GM23338 (cell line): Measurements from ENCODE around the gene RTF1. TPM values are rescaled to one million over a fixed set of nuclear protein-coding genes. Genes with fewer than 3 reads are reported as not detected.

Source experiments
- ATAC-seq: fragments of 200-7000 bp; cut with Tn5 transposase; 3 replicates; pipeline ENCODE4 v1.9.1; 2020
- DNase-seq: peaks from one replicate; pipeline ENCODE4 v3.0.0-alpha.2; 2015; ENCODE audit warnings: low spot score
- H2AFZ ChIP-seq: fragments of 200-600 bp; sonication (generic); 2 replicates; pipeline ENCODE4 v1.8.0; 2016; ENCODE audit warnings: antibody characterized with exemption, mild to moderate bottlenecking, moderate library complexity
- H3F3A ChIP-seq: fragments of 200-600 bp; sonication (generic); replicated peaks from 2 replicates; pipeline ENCODE4 v1.8.0; 2017; ENCODE audit warnings: antibody characterized with exemption, mixed run types, low read depth
- H3K27ac ChIP-seq: fragments of 200-600 bp; sonication (generic); 2 replicates; pipeline ENCODE4 v1.6.1; 2016; ENCODE audit warnings: low read depth
- H3K27me3 ChIP-seq: fragments of 200-600 bp; sonication (generic); 2 replicates; pipeline ENCODE4 v1.8.0; 2016; ENCODE audit warnings: mild to moderate bottlenecking, mixed run types, moderate library complexity; ENCODE audit not compliant: insufficient read depth
- H3K36me3 ChIP-seq: fragments of 200-600 bp; sonication (generic); 2 replicates; pipeline ENCODE4 v1.8.0; 2016; ENCODE audit warnings: mild to moderate bottlenecking; ENCODE audit not compliant: insufficient read depth
- H3K4me1 ChIP-seq: fragments of 200-600 bp; sonication (generic); 2 replicates; pipeline ENCODE4 v1.8.0; 2016; ENCODE audit warnings: mild to moderate bottlenecking, moderate library complexity; ENCODE audit not compliant: insufficient read depth
- H3K4me2 ChIP-seq: fragments of 200-600 bp; sonication (generic); 2 replicates; pipeline ENCODE4 v1.7.1; 2017; ENCODE audit warnings: mixed run types
- H3K4me3 ChIP-seq: fragments of 200-600 bp; sonication (generic); 2 replicates; pipeline ENCODE4 v1.6.1; 2016; ENCODE audit warnings: mixed run types
- H3K79me2 ChIP-seq: fragments of 200-600 bp; sonication (generic); replicated peaks from 2 replicates; pipeline ENCODE4 v1.8.0; 2017; ENCODE audit warnings: mild to moderate bottlenecking; ENCODE audit not compliant: insufficient read depth
- H3K9me2 ChIP-seq: fragments of 200-600 bp; sonication (generic); 2 replicates; pipeline ENCODE4 v1.8.0; 2017; ENCODE audit not compliant: insufficient read depth
- H4K20me1 ChIP-seq: fragments of 200-600 bp; sonication (generic); replicated peaks from 2 replicates; pipeline ENCODE4 v1.8.0; 2017; ENCODE audit warnings: mild to moderate bottlenecking; ENCODE audit not compliant: insufficient read depth
- H3K27ac Mint-ChIP-seq: 2 replicates; pipeline ENCODE4 v1.8.0; 2020; ENCODE audit warnings: inconsistent platforms, mild to moderate bottlenecking, moderate library complexity, mixed read lengths
- H3K27me3 Mint-ChIP-seq: 3 replicates; pipeline ENCODE4 v1.8.0; 2022; ENCODE audit warnings: low read depth, mild to moderate bottlenecking, moderate library complexity, mixed read lengths, inconsistent platforms; ENCODE audit not compliant: insufficient read depth, poor library complexity
- H3K36me3 Mint-ChIP-seq: 3 replicates; pipeline ENCODE4 v1.8.0; 2021; ENCODE audit warnings: low read depth, mild to moderate bottlenecking, inconsistent platforms, moderate library complexity, mixed read lengths
- H3K4me1 Mint-ChIP-seq: 3 replicates; pipeline ENCODE4 v1.8.0; 2020; ENCODE audit warnings: mild to moderate bottlenecking, inconsistent platforms, mixed read lengths
- H3K4me3 Mint-ChIP-seq: 3 replicates; pipeline ENCODE4 v1.8.0; 2021; ENCODE audit warnings: moderate library complexity, mild to moderate bottlenecking, inconsistent platforms, mixed read lengths
- H3K9me3 Mint-ChIP-seq: 3 replicates; pipeline ENCODE4 v1.8.0; 2020; ENCODE audit warnings: moderate library complexity, mild to moderate bottlenecking, inconsistent platforms, mixed read lengths
- CREB1 ChIP-seq: fragments of 250-450 bp; sonication (Bioruptor Pico); IDR thresholded peaks from 2 replicates; pipeline ENCODE4 v1.5.0; 2020; ENCODE audit warnings: low read depth, mild to moderate bottlenecking, moderate library complexity
- CTCF ChIP-seq, 2 experiments: fragments of 200-600 bp in 1 of 2; sonication (generic) in 1 of 2; conservative IDR thresholded peaks; 2 replicates each; pipeline versions ENCODE4 v1.5.1 to v1.6.1; 2016 to 2017; ENCODE audit warnings: antibody characterized with exemption in 2 of 2, low read depth in 2 of 2, mild to moderate bottlenecking in 2 of 2, moderate library complexity in 1 of 2
- ETS1 ChIP-seq: IDR thresholded peaks from 2 replicates; pipeline ENCODE4 v1.6.1; 2016; ENCODE audit warnings: antibody characterized with exemption
- EZH2 ChIP-seq: fragments of 200-600 bp; sonication (generic); IDR thresholded peaks from one replicate; pipeline ENCODE4 v1.8.0; 2017; ENCODE audit warnings: antibody characterized with exemption, mild to moderate bottlenecking, low read depth; ENCODE audit not compliant: unreplicated experiment
- EZH2phosphoT487 ChIP-seq: fragments of 200-600 bp; sonication (generic); IDR thresholded peaks from one replicate; pipeline ENCODE4 v1.8.1; 2018; ENCODE audit warnings: antibody characterized with exemption; ENCODE audit not compliant: unreplicated experiment
- NANOG ChIP-seq: IDR thresholded peaks from 2 replicates; pipeline ENCODE4 v1.6.1; 2016; ENCODE audit warnings: antibody characterized with exemption, borderline replicate concordance
- POLR2AphosphoS5 ChIP-seq: IDR thresholded peaks from 2 replicates; pipeline ENCODE4 v1.6.1; 2016; ENCODE audit warnings: antibody characterized with exemption, low read depth
- REST ChIP-seq: IDR thresholded peaks from one replicate; pipeline ENCODE4 v1.6.1; 2018; ENCODE audit warnings: antibody characterized with exemption; ENCODE audit not compliant: unreplicated experiment
- STAT1 ChIP-seq: IDR thresholded peaks from one replicate; pipeline ENCODE4 v1.6.1; 2016; ENCODE audit warnings: antibody characterized with exemption; ENCODE audit not compliant: unreplicated experiment
- ZNF114 ChIP-seq: fragments of 250-450 bp; sonication (Bioruptor Pico); IDR thresholded peaks from 2 replicates; pipeline ENCODE4 v1.5.0; 2020; ENCODE audit warnings: mild to moderate bottlenecking, moderate library complexity
- ZNF331 ChIP-seq: fragments of 250-450 bp; sonication (Bioruptor Pico); IDR thresholded peaks from 2 replicates; pipeline ENCODE4 v1.5.0; 2020; ENCODE audit warnings: low read depth, mild to moderate bottlenecking, moderate library complexity
- ZNF462 ChIP-seq: fragments of 250-450 bp; sonication (Bioruptor Pico); IDR thresholded peaks from 2 replicates; pipeline ENCODE4 v1.5.0; 2020; ENCODE audit warnings: mild to moderate bottlenecking, moderate library complexity
- polyA plus RNA-seq: library from polyadenylated mRNA; unstranded; fragments of >200 nt; fragmentation: Nextera tagmentation; extraction: Ambion mirVana; gene quantifications from 2 replicates; pipeline ENCODE4 v1.2.1, GENCODE V29; 2016
- total RNA-seq: library from RNA; depleted of rRNA; stranded (reverse); fragments of >200 nt; shearing (Covaris generic); gene quantifications from 2 replicates; pipeline ENCODE4 v1.2.3, GENCODE V29; 2014

RTF1 gene
- total and polyA plus RNA-seq, 2 experiments from 2014 or later, result 38.1 to 298 TPM

GRCh38 chr15:41494922-41495735 is 78.2 kb downstream of the RTF1 start:
- Histone ChIP-seq H3K27me3 (peaks cover 98% of the 10 kb centered on the region), H3K27ac (no peak overlapping the region), H3K4me1 (peaks cover 16% of the 10 kb centered on the region), H3K9me2 (no peaks in the 10 kb centered on the region), H3K36me3 (no peaks in the 10 kb centered on the region), H2AFZ (peak overlapping the region; percentile 96), H3F3A (peaks cover 17% of the 10 kb centered on the region), H3K79me2 (no peaks in the 10 kb centered on the region), H3K4me3 (peak overlapping the region; percentile 64), H3K4me2 (peak overlapping the region; percentile 96), H4K20me1 (peaks cover 2% of the 10 kb centered on the region)
- Mint-ChIP-seq H3K27me3 (peaks cover 86% of the 10 kb centered on the region), H3K9me3 (no peaks in the 10 kb centered on the region; the same call in 2 of the 3 replicates), H3K36me3 (peaks cover 3% of the 10 kb centered on the region; the same call in 1 of the 3 replicates), H3K4me3 (peak overlapping the region; percentile 59), H3K4me1 (peaks cover 18% of the 10 kb centered on the region), H3K27ac (no peak overlapping the region)
- DNase-seq, result peak; percentile 74
- ATAC-seq, result peak; percentile 18
- TF ChIP-seq ZNF331, result no peak
- TF ChIP-seq ZNF462, result no peak
- TF ChIP-seq NANOG, result no peak
- TF ChIP-seq POLR2AphosphoS5, result no peak
- no peak for TF ChIP-seq STAT1
- TF ChIP-seq CTCF (conservative IDR thresholded peaks at IDR 0.05; ENCODE audit: low read depth in 2 of 2), result no peak
- no peak for TF ChIP-seq ZNF114 (CRISPR knock-in tag)
- TF ChIP-seq REST, result no peak
- no peak for TF ChIP-seq CREB1 (CRISPR knock-in tag)
- peak; percentile 92 for TF ChIP-seq EZH2
- no peak for TF ChIP-seq ETS1
- TF ChIP-seq EZH2phosphoT487, result peak; percentile 65
